Fibroblast of lung (primary cell): ENCODE results near the gene TNRC6C.

ENCODE experiments used
- EZH2 ChIP-seq: IDR thresholded peaks from 2 replicates; pipeline ENCODE4 v1.5.1; 2012; ENCODE audit warnings: low read length, control low read depth, mild to moderate bottlenecking; ENCODE audit errors: missing control alignments
- TF ChIP-seq, protein P1 (sequence below), 2 donors: IDR thresholded peaks in 1 of 2; conservative IDR thresholded peaks in 1 of 2; 1 replicate in 1 of 2; 2 replicates in 1 of 2; pipeline ENCODE4 v1.5.1; 2011 to 2012; ENCODE audit warnings: low read length in 2 of 2, control low read depth in 1 of 2, inconsistent platforms in 1 of 2, low read depth in 1 of 2, mild to moderate bottlenecking in 1 of 2

DNA sequence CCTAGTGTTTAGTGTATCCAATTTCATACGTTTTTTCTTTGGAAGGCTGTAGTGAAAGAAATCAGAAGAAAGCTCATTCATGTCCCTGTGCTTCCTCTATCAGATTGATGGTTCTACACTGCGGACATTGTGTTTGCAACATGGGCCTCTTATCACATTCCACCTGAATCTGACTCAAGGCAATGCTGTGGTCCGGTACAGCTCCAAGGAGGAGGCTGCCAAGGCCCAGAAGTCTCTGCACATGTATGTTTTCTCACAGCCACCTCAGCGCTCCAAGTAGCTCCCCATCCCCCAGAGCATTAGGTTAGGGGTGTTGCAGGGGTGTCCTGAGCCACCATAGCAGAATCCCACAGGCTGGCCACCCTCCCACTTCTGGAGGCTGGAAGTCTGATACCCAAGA, 144.8 kb downstream of the TNRC6C start:
- TF ChIP-seq, protein P1, sequence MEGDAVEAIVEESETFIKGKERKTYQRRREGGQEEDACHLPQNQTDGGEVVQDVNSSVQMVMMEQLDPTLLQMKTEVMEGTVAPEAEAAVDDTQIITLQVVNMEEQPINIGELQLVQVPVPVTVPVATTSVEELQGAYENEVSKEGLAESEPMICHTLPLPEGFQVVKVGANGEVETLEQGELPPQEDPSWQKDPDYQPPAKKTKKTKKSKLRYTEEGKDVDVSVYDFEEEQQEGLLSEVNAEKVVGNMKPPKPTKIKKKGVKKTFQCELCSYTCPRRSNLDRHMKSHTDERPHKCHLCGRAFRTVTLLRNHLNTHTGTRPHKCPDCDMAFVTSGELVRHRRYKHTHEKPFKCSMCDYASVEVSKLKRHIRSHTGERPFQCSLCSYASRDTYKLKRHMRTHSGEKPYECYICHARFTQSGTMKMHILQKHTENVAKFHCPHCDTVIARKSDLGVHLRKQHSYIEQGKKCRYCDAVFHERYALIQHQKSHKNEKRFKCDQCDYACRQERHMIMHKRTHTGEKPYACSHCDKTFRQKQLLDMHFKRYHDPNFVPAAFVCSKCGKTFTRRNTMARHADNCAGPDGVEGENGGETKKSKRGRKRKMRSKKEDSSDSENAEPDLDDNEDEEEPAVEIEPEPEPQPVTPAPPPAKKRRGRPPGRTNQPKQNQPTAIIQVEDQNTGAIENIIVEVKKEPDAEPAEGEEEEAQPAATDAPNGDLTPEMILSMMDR (conservative IDR thresholded peaks at IDR 0.05 in 1 of 2, IDR thresholded peaks at IDR 0.05 in 1 of 2; ENCODE audit: low read depth in 1 of 2, low read length in 2 of 2): no peak
- TF ChIP-seq EZH2: no peak
